Stimulated activated CD4-positive, alpha-beta T cell treated with anti-CD3 and anti-CD28 coated beads, TNF-alpha, amount 100 ng/mL, for 1 hour (primary cell): ENCODE data around the gene ANK3.

Source experiments
- DNase-seq, 3 donors: peaks; one replicate each; pipeline ENCODE4 v3.0.0-alpha.2; 2020; ENCODE audit warnings: low read depth in 3 of 3, low spot score in 1 of 3

The ANK3 gene

DNA sequence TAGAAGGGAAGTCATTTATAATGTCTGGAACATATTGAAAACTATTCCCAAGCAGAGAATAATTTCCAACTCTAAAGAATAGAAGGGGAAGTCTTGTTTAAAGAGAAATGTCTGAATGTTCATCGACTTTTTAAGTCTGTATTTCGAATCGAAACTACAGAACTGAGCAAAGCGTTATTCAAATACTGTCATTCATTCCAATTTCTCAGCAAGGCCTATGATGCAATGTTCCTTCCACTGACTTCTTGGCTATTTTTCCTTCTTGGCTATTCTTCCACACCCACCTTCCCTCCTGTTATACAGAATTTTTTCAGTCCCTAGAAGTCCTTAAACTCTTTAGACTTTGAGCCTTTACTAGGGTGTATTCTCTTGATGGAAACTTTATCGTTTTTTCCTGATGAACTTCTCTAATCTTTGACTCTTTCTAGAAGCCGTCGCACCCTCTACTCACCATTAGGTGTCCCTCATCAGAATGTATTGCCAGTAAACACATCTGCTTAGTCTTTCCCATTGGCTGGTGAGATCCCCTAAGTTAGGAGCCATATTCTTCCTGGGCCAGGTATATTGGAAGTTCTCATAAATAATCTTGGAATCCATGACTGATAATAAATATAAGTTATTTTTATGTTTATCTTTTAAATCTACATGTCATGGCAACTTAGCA is 247.6 kb downstream of the ANK3 start:
- no peak for DNase-seq

DNA sequence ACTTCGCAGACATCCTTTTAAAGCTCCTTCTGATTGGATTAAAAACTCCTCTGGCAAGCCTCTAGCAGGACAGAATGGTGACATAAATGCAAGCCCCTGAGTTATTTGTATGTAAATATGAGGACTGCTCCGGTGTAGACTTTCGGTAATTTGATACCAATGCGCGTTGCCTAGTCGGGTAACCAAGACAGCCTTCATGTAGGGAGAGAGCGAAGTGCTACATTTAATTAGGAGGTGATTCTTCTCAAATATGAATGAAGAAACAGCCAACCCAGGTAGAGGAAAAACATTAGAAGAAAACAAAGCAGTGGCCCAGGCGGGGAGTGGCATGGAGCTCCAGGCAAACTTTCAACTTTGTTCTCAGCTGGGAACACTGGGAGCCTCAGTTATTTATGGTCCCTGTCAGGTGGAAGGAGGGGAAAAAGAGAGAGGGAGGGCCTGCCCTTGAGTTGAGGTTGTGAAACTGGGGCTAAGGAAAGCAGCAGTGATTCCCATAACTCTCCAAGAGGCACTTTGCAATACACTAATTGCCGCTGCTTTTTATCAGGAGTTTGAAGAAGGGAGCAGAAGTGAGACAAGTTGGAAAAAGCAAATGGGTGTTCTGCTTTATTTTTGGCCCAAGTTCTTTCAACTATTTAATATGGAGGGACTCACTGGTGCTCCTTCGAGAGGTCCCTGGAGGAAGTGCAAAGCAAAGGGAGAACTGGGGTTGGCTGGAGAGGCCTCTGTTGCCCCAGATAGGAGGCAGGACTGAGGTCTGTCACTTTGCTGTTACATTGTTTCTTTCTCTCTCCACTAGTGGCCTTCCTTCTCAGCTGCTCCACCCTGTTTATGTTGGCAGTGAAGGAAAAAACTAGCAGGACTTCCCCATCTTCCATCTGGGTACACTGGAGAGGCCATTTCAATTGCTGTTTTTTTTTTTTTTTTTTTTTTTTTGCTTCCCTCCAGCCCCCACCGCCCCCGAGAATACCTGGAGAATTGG is 248.7 kb downstream of the ANK3 start:
- no peak for DNase-seq

GRCh38 chr10:60139798-60140566 is 249.7 kb downstream of the ANK3 start:
- no peak for DNase-seq

DNA sequence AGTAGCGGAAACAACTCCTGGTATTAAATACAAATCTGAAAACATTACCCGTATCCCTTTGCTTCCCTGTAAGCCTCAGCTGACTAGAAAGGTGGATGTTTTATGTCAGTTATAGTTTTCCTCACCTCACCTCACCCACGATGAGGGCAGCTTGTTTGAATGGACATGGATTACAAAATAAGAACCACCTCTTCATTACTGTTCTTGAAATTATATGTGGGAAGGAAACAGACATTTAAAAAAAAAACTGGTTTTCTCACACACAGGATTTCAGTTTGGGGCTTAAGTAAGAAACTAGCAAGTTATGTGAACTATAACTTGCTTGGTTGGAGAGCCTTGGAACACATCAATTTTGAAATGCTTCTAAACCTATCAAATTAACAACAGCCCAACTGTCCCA is 250.4 kb downstream of the ANK3 start:
- no peak for DNase-seq

- no peak for DNase-seq
These were observed 250.8 kb downstream of the ANK3 start for GRCh38 chr10:60138842-60139241.

- no peak for DNase-seq
These were observed 251.6 kb downstream of the ANK3 start for GRCh38 chr10:60138026-60138425.

DNA sequence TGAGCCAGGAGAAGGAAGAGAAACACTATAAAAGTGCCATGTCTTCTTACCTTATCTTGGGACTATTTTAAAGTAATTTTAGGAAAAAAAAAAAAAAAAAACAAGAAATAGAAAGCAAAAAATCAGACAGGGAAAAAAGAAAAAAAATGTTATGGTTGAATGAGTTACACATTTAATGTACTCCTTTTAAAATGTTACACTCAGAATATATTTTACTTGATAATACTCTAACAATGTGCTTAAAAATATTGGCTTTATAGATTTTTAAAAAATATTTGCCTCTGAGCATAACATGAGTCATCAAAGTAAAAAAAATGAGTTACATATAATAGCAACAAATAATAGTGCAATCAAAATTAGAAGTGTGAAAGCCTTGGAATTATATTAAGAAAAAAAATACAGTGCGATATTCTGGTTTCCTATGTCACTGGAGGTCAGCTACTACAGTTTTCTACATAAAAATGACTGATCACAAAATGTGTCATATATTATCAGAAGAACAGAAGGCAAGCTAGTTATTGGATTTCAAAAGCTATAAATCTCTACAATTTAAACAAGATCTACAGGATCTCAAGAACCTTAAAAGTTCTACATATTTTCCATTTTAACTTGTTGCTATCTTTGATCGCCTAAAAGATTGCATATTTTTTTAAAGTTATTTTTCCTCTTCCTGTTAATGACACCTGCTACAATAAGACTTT is 252.2 kb downstream of the ANK3 start:
- no peak for DNase-seq

DNA sequence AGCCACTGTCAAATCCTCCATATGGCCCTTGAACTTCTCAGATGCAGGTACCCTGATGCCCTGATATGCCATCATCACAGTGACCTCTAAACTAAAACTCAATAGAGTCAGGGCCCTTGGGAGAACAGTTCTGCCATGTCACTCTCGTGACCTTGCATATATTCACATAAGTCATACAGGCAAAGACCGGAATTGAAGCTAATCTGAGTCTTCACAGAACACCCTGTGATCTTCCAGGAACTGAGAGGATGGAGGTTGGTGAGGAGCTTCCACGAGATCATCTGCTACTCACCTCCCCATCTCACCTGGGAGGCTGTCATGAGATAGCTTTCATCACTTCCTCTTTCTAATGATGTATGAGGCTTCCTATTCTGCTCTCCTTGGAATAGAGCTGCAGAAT is 254.7 kb downstream of the ANK3 start:
- DNase-seq, result no peak

DNA sequence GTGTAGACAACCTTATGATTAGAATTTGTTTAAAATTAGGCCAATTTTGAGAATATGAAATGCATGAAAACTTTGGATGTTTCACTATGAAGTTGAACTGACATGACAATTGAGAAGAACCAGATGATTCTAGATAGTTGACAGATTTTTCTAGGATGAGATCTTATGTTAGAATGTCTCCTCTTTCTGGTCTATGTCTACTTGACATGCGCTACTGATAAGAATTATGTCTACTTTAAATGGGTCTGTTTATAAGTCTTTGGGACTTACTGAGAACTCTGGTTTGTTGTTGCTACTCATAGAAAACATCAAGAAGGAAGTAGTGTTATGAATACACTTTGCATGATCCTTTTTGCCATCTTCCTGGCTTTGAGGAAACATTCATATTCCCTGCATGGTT is 255.1 kb downstream of the ANK3 start:
- no peak for DNase-seq

- DNase-seq, result no peak
These were observed 259.5 kb downstream of the ANK3 start for GRCh38 chr10:60130130-60130579.

GRCh38 chr10:60125895-60126294 is 263.8 kb downstream of the ANK3 start:
- no peak for DNase-seq

GRCh38 chr10:60124536-60124935 is 265.1 kb downstream of the ANK3 start:
- no peak for DNase-seq

DNA sequence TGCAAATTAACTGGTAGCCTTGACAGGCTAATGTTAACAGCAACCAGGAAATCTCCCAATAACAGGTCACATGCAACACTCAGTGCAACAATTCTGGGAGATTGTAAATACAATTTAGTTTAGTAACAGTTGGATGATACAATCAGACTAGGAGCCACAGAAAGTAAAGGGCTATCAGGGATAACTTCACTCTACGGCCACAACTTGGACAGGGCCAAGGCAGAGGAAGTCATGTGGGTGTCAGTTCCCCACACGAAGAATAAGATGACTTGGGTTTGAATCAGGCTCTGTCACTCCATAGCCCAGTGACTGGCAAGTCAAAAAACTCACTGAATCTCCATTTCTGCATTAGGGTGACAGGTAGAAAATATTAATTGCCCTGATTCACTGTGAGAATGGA is 266.0 kb downstream of the ANK3 start:
- DNase-seq, result no peak

GRCh38 chr10:60123172-60123571 is 266.5 kb downstream of the ANK3 start:
- no peak for DNase-seq

DNA sequence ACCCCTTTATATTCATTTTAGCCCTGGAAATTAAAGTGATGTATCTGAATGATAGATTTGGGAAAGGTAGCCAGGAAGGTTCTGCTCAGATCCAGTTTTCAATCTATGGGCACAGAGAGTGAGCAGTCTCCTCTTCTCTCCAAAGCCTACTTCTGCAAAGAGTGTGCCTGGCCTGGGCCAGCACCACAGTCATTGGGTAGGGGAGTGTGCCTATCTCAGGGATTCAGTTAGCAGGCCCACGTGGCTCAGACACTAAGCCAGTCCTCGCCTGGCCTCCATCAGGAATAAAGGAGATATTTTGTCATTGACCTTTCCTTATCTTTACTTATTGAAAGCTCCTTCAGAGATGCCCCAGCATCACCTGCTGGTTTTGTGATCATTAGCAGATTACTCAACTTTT is 267.5 kb downstream of the ANK3 start:
- no peak for DNase-seq

GRCh38 chr10:60114765-60115586 is 274.7 kb downstream of the ANK3 start:
- DNase-seq, result no peak

- no peak for DNase-seq
These were observed 278.9 kb downstream of the ANK3 start for GRCh38 chr10:60110739-60111138.

- no peak for DNase-seq
These were observed 282.2 kb downstream of the ANK3 start for GRCh38 chr10:60107308-60107976.

DNA sequence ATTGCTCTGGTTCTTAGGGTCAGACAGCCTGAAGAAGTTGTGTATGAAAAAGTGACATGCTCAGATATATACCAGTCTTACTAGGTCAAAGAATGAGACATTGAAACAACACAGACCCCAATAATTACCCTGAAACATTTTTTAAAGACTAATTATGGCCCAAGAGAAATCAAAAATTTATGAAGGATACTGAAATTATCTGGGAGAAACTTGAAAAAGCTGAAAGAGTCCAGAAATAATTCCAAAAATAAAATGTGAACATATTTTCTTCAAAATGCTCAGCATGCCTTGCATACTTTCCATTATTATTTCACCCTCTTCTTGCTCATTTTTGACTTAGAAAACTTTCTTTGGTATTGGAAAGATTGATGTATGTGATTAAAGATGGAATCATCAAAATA is 284.4 kb downstream of the ANK3 start:
- DNase-seq, result no peak

- no peak for DNase-seq
These were observed 287.9 kb downstream of the ANK3 start for GRCh38 chr10:60101821-60102220.
